Cardiac fibroblast (primary cell): Measurements from ENCODE around the gene ORMDL2.

Experiments
- DNase-seq, 2 donors: peaks; one replicate each; pipeline versions ENCODE4 v3.0.0 to v3.0.0-alpha.2; 2010; ENCODE audit warnings: low read depth in 2 of 2
- H3K4me3 ChIP-seq, 2 donors: replicated peaks in 1 of 2; 1 replicate in 1 of 2; 2 replicates in 1 of 2; pipeline ENCODE4 v1.5.1; 2011; ENCODE audit warnings: low read depth in 2 of 2, low read length in 2 of 2, mild to moderate bottlenecking in 2 of 2, moderate library complexity in 1 of 2
- CTCF ChIP-seq: IDR thresholded peaks from one replicate; pipeline ENCODE4 v1.5.1; 2011; ENCODE audit warnings: low read depth, mild to moderate bottlenecking, low read length, inconsistent platforms

Gene ORMDL2

GRCh38 chr12:55789893-55790292 is 27.9 kb upstream of the ORMDL2 start:
- no peak for DNase-seq
- TF ChIP-seq CTCF = no peak
- H3K4me3 ChIP-seq = no peak overlapping the region

DNA sequence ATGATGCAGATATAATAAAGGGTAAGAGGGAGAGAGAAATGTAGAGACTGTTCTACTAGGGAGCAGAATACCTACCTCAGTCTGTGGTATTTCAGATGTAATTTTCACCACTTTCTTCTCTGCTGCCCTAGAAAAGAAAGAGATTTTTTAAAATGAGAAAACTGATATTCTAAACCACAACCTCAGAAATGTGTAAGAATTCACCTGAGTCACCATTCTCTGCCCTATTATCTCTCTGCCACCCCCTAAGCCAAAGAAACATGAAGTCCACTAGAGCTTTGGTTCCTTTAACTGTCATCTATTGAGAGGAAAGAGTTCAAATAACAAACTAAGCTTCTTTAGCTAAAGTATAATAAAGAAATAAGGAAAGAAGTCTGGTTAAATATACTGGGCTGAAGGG is 21.9 kb upstream of the ORMDL2 start:
- DNase-seq = no peak

GRCh38 chr12:55797068-55797467 is 20.8 kb upstream of the ORMDL2 start:
- peak; percentile 66 to 75 for DNase-seq
- no peak overlapping the region for H3K4me3 ChIP-seq
- TF ChIP-seq CTCF = peak; percentile 55

More for the DNA sequence above, 21.9 kb upstream of the ORMDL2 start:
- H3K4me3 ChIP-seq = no peak overlapping the region
- TF ChIP-seq CTCF = no peak

DNA sequence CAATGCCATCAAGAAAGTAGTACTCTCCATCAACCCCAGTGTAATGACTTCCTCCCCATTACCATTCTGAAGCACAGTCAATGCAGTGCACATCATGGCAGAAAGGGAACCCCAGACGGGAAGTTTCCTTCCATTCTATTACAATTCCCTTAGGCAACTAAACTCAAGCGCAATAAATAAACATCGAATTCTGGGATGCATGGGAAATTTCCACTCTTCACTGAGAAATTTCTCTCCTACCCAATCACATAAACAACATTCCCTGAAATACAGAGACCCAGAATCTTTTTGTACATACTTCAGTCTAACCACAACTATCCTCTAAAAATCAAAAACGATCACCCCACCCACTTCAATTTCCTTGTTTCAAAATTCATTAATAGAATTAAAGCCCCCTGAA is 20.3 kb upstream of the ORMDL2 start:
- no peak overlapping the region for H3K4me3 ChIP-seq
- DNase-seq = no peak
- TF ChIP-seq CTCF = no peak

DNA sequence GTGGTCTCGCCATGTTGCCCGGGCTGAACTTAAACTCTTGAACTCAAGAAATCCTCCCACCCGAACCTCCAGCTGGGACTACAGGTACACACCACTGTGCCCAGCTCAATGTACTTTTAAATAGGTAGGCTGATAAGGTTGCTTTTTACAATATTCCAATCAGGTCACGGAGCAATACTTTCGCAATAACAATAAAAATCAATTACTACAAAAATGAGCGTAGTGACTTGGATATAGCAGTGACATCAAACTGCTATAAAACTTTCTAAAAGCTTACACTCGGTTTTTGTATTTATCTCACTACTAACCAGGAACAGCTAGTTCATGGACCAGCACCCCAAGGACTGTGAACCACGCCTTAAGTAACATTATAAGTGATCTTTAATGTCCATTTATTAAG is 10.9 kb upstream of the ORMDL2 start:
- no peak for TF ChIP-seq CTCF

GRCh38 chr12:55809274-55809673 is 8.6 kb upstream of the ORMDL2 start:
- no peak for TF ChIP-seq CTCF
- no peak overlapping the region for H3K4me3 ChIP-seq
- DNase-seq = no peak

More for the DNA sequence above, 10.9 kb upstream of the ORMDL2 start:
- DNase-seq = no peak
- H3K4me3 ChIP-seq = no peak overlapping the region

- DNase-seq = no peak
- TF ChIP-seq CTCF = no peak
- H3K4me3 ChIP-seq = no peak overlapping the region
These were observed 5.8 kb upstream of the ORMDL2 start for GRCh38 chr12:55812088-55812487.
